IMR-90 (cell line): ENCODE results near the gene ZBTB4. TPM values are rescaled to one million over a fixed set of nuclear protein-coding genes. Genes with fewer than 3 reads are reported as not detected.
"Not testable (repeated sequence)": the region's sequence is repeated elsewhere in the genome, so short reads cannot be mapped to it uniquely, and the experiment has no call there.

Experiments used
- ATAC-seq: fragments of 200-7000 bp; cut with Tn5 transposase; 2 replicates; pipeline ENCODE4 v1.9.1; 2020; ENCODE audit warnings: low read depth, mild to moderate bottlenecking, moderate library complexity
- BruUV-seq: library from RNA; stranded (reverse); fragments of 400-500 nt; replicated peaks from 2 replicates; lab custom pipeline; 2021; lab: Mats Ljungman, UMichigan
- CTCF ChIA-PET: fragments of 300-600 bp; formaldehyde crosslinking; extraction: SDS; loops from one replicate; lab custom pipeline; 2021; ENCODE audit warnings: antibody characterized with exemption; lab: Yijun Ruan, JAX
- POLR2A ChIA-PET: fragments of 300-600 bp; sonication (Branson Sonifier 250); formaldehyde crosslinking; loops from one replicate; lab custom pipeline; 2022; ENCODE audit warnings: antibody characterized with exemption; ENCODE audit not compliant: unreplicated experiment; lab: Charles Lee
- DNase-seq: peaks from one replicate; pipeline ENCODE4 v3.0.0; 2013
- H2AFZ ChIP-seq: replicated peaks from 2 replicates; pipeline ENCODE3; 2013; ENCODE audit warnings: low read length, mild to moderate bottlenecking; ENCODE audit not compliant: poor library complexity
- H2AK5ac ChIP-seq: 2 replicates; pipeline ENCODE4 v1.6.1; 2013; ENCODE audit warnings: low read depth, low read length, inconsistent platforms
- H2AK9ac ChIP-seq: replicated peaks from 2 replicates; pipeline ENCODE3; 2013; ENCODE audit warnings: mild to moderate bottlenecking, low read depth, low read length, moderate library complexity; ENCODE audit not compliant: poor library complexity
- H2BK120ac ChIP-seq: 2 replicates; pipeline ENCODE4 v1.6.1; 2013; ENCODE audit warnings: low read depth, low read length, inconsistent platforms
- H2BK15ac ChIP-seq: 3 replicates; pipeline ENCODE4 v1.6.1; 2013; ENCODE audit warnings: low read depth, low read length, inconsistent platforms
- H2BK20ac ChIP-seq: 2 replicates; pipeline ENCODE4 v1.6.1; 2013; ENCODE audit warnings: low read depth, mild to moderate bottlenecking, inconsistent platforms, low read length, moderate library complexity
- H2BK5ac ChIP-seq: 2 replicates; pipeline ENCODE4 v1.6.1; 2013; ENCODE audit warnings: mild to moderate bottlenecking, low read depth, low read length, inconsistent platforms; ENCODE audit not compliant: poor library complexity, severe bottlenecking
- H3K14ac ChIP-seq: replicated peaks from 2 replicates; pipeline ENCODE4 v1.6.1; 2013; ENCODE audit warnings: low read depth, low read length, inconsistent platforms
- H3K18ac ChIP-seq: 2 replicates; pipeline ENCODE4 v1.6.1; 2013; ENCODE audit warnings: low read depth, low read length, control low read depth
- H3K23ac ChIP-seq: 2 replicates; pipeline ENCODE4 v1.6.1; 2013; ENCODE audit warnings: low read depth, low read length, inconsistent platforms
- H3K27ac ChIP-seq: 2 replicates; pipeline ENCODE4 v1.5.1; 2013; ENCODE audit warnings: mild to moderate bottlenecking, control low read depth, low read length; ENCODE audit not compliant: insufficient read depth
- H3K27me3 ChIP-seq: 2 replicates; pipeline ENCODE4 v1.6.1; 2013; ENCODE audit warnings: low read length; ENCODE audit not compliant: control insufficient read depth, insufficient read depth
- H3K36me3 ChIP-seq: 2 replicates; pipeline ENCODE4 v1.6.1; 2013; ENCODE audit warnings: low read length, mixed read lengths; ENCODE audit not compliant: control insufficient read depth, insufficient read depth
- H3K4ac ChIP-seq: 2 replicates; pipeline ENCODE4 v1.6.1; 2013; ENCODE audit warnings: low read depth, low read length, inconsistent platforms
- H3K4me1 ChIP-seq: 2 replicates; pipeline ENCODE4 v1.6.1; 2013; ENCODE audit warnings: low read length, mixed read lengths; ENCODE audit not compliant: control insufficient read depth, insufficient read depth
- H3K4me2 ChIP-seq: 2 replicates; pipeline ENCODE4 v1.6.1; 2013; ENCODE audit warnings: low read depth, mild to moderate bottlenecking, control low read depth, low read length, moderate library complexity
- H3K4me3 ChIP-seq: 2 replicates; pipeline ENCODE4 v1.5.1; 2013; ENCODE audit warnings: low read depth, mild to moderate bottlenecking, control low read depth, low read length, moderate library complexity; ENCODE audit not compliant: insufficient read depth
- H3K56ac ChIP-seq: 2 replicates; pipeline ENCODE4 v1.6.1; 2013; ENCODE audit warnings: low read length, inconsistent platforms; ENCODE audit not compliant: insufficient read depth; ENCODE audit errors: extremely low read depth
- H3K79me1 ChIP-seq, 2 experiments: 2 replicates each; pipeline ENCODE4 v1.6.1; 2013; ENCODE audit warnings: low read length in 2 of 2, inconsistent platforms in 1 of 2, low read depth in 1 of 2
- H3K9ac ChIP-seq: 2 replicates; pipeline ENCODE4 v1.6.1; 2013; ENCODE audit warnings: low read depth, low read length, control low read depth
- H3K9me1 ChIP-seq: 2 replicates; pipeline ENCODE4 v1.6.1; 2013; ENCODE audit warnings: low read length, inconsistent platforms; ENCODE audit not compliant: insufficient read depth
- H3K9me3 ChIP-seq: 2 replicates; pipeline ENCODE4 v1.6.1; 2013; ENCODE audit warnings: low read length; ENCODE audit not compliant: control insufficient read depth, insufficient read depth
- H4K20me1 ChIP-seq: 2 replicates; pipeline ENCODE4 v1.6.1; 2013; ENCODE audit warnings: low read length, inconsistent platforms; ENCODE audit not compliant: insufficient read depth
- H4K5ac ChIP-seq: 2 replicates; pipeline ENCODE4 v1.6.1; 2013; ENCODE audit warnings: mild to moderate bottlenecking, low read depth, low read length, control low read depth
- H4K8ac ChIP-seq, 2 experiments: 2 replicates each; pipeline ENCODE4 v1.6.1; 2013; ENCODE audit warnings: low read depth in 2 of 2, low read length in 2 of 2, control low read depth in 1 of 2, inconsistent platforms in 1 of 2
- H4K91ac ChIP-seq: 2 replicates; pipeline ENCODE4 v1.6.1; 2013; ENCODE audit warnings: low read depth, low read length, inconsistent platforms; ENCODE audit not compliant: insufficient read depth
- WGBS, 2 experiments: methylation state at CpG; one replicate each; pipeline versions ENCODE4 v1.1.5 to v1.1.7; 2013; ENCODE audit warnings: missing lambda C conversion rate in 2 of 2; ENCODE audit not compliant: insufficient read length in 1 of 2; ENCODE audit errors: extremely low coverage in 2 of 2; 5-methylcytosine and 5-hydroxymethylcytosine counted together
- dilution Hi-C: fragments of 300-500 bp; cut with HindIII; formaldehyde crosslinking; loops from one replicate; pipeline ENCODE4 v1.14.3; 2018; ENCODE audit warnings: low sequenced_read_pairs; ENCODE audit not compliant: unreplicated experiment
- in situ Hi-C: fragments of 300-500 bp; cut with MboI; formaldehyde crosslinking; loops from 3 replicates; pipeline ENCODE4 v1.14.3; 2019; ENCODE audit warnings: low sequenced_read_pairs, inconsistent platforms, mixed read lengths
- intact Hi-C: fragments of 100-400 bp; cut with micrococcal nuclease; formaldehyde crosslinking; loops from 2 replicates; pipeline ENCODE4 v1.10.0; 2022
- polyA plus RNA-seq, 3 experiments: library from polyadenylated mRNA; depleted of rRNA; stranded (reverse); fragments of >200 nt; gene quantifications; 2 replicates each; pipeline ENCODE4 v1.2.3, GENCODE V29; 2012; ENCODE audit warnings: low replicate concordance in 1 of 3
- total RNA-seq: library from RNA; depleted of rRNA; stranded (reverse); fragments of >200 nt; gene quantifications from 2 replicates; pipeline ENCODE4 v1.2.3, GENCODE V29; 2012

The ZBTB4 gene
- total and polyA plus RNA-seq, 2 of the 4 experiments (the other 2 are of a cell fraction), result 6.3 to 20.3 TPM

GRCh38 chr17:7469843-7470242, 9.6 kb downstream of the ZBTB4 start:
- peaks cover 33% of the 10 kb centered on the region for H3K9me1 ChIP-seq
- H3K27ac ChIP-seq, H2BK120ac ChIP-seq, H2AK9ac ChIP-seq, H4K8ac ChIP-seq, H3K4me2 ChIP-seq, dilution Hi-C loops, H3K27me3 ChIP-seq, ATAC-seq, H3K18ac ChIP-seq, intact Hi-C loops, H3K4ac ChIP-seq, H2AFZ ChIP-seq, in situ Hi-C loops, H3K9ac ChIP-seq, DNase-seq, POLR2A ChIA-PET, H3K56ac ChIP-seq, H2BK5ac ChIP-seq, H2BK20ac ChIP-seq, H3K9me3 ChIP-seq, H4K91ac ChIP-seq, H4K5ac ChIP-seq, H2AK5ac ChIP-seq, H2BK15ac ChIP-seq, BruUV-seq, H3K23ac ChIP-seq, H3K4me3 ChIP-seq, H3K14ac ChIP-seq: not testable (repeated sequence)
- CTCF ChIA-PET, result interaction anchor here (0.7 kb wide), 1 partner anchor 154 kb away, joined by 3 read pairs; no protein-coding TSS in a partner anchor
- peaks cover 12% of the 10 kb centered on the region; the same call in 1 of the 2 replicates for H3K4me1 ChIP-seq
- H3K36me3 ChIP-seq, result peaks cover 21% of the 10 kb centered on the region
- peaks cover 85% of the 10 kb centered on the region for H4K20me1 ChIP-seq
- WGBS, 2 experiments, result no CpG with 5 or more reads among the region's 12 CpGs
- H3K79me1 ChIP-seq, result peaks cover 9 to 83% of the 10 kb centered on the region in 2 experiments
